Coronary artery (tissue), 2 donors: ENCODE results near the gene MPV17L2.

Experiments used
- DNase-seq: peaks from one replicate; pipeline ENCODE4 v3.0.0-alpha.2; 2017; ENCODE audit warnings: low spot score
- H3K27ac ChIP-seq, 2 donors: fragments of 200-600 bp; sonication (generic); one replicate each; pipeline ENCODE4 v1.5.1; 2016 to 2019
- H3K4me3 ChIP-seq: fragments of 200-600 bp; sonication (generic); 2 replicates; pipeline ENCODE4 v1.5.1; 2016; ENCODE audit warnings: mild to moderate bottlenecking, moderate library complexity
- TF ChIP-seq, protein P1 (sequence below): fragments of 200-600 bp; sonication (generic); IDR thresholded peaks from one replicate; pipeline ENCODE4 v1.5.1; 2019; ENCODE audit warnings: antibody characterized with exemption

The MPV17L2 gene

DNA sequence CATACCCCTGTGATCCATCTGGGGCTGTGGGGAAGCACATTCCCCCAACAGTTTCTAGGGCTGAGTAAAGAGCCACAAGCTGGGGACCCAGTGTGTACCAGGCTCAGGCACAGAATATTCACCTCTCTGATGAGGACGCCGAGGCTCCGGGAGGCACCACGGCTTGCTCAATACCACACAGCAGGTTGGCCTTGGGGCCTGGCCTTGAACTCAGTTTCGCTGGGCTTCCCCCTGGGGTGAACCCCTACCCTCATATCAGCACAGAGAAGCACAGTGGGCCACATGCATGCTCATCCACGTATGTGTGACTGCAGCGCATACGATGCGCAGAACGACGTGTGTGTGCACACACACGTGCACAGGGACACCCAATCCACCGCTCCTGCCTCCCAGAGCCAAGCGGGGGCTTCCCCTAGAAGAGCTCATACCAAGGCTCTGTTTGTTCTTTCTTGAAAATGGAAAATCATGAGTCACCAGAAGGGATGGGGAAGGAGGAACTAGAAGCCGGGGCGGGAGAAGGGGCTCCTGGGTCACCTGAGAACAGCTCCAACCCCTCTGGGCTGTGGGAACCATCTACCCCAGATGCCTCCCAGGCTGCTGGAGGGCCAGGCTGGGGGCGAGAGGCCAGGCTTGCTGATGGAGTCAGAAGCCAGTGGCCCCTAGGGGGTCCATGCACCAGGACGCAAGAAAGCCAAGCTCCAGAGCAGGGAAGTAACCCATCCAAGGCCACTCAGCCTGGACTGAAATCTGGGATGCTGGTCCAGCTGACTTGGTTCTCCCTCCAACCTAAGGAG lies 38.1 kb downstream of the MPV17L2 start:
- H3K27ac ChIP-seq = no peak overlapping the region
- no peak for DNase-seq
- TF ChIP-seq, protein P1, sequence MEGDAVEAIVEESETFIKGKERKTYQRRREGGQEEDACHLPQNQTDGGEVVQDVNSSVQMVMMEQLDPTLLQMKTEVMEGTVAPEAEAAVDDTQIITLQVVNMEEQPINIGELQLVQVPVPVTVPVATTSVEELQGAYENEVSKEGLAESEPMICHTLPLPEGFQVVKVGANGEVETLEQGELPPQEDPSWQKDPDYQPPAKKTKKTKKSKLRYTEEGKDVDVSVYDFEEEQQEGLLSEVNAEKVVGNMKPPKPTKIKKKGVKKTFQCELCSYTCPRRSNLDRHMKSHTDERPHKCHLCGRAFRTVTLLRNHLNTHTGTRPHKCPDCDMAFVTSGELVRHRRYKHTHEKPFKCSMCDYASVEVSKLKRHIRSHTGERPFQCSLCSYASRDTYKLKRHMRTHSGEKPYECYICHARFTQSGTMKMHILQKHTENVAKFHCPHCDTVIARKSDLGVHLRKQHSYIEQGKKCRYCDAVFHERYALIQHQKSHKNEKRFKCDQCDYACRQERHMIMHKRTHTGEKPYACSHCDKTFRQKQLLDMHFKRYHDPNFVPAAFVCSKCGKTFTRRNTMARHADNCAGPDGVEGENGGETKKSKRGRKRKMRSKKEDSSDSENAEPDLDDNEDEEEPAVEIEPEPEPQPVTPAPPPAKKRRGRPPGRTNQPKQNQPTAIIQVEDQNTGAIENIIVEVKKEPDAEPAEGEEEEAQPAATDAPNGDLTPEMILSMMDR = no peak

DNA sequence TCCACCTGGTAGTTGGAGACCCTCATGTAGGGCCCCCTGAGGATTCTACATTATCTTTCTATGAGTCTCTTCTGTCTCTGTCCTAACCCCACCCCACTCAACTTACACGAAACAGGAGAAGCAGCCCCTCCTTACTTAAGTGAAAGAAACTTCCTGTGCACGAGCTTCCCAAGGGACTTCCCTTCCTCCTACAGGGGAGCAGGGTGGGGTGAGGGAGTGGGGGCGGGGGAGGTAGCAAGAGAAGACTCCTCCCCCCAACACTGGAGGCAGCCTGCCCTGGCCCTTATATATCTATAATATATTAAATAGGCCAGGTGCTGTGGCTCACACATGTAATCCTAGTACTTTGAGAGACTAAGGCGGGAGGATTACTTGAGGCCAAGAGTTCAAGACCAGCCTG lies 38.8 kb downstream of the MPV17L2 start:
- no peak for DNase-seq
- no peak overlapping the region for H3K27ac ChIP-seq
- TF ChIP-seq, protein P1 = no peak
- H3K4me3 ChIP-seq = no peak overlapping the region

More for the DNA sequence above, 38.1 kb downstream of the MPV17L2 start:
- H3K4me3 ChIP-seq = no peak overlapping the region

DNA sequence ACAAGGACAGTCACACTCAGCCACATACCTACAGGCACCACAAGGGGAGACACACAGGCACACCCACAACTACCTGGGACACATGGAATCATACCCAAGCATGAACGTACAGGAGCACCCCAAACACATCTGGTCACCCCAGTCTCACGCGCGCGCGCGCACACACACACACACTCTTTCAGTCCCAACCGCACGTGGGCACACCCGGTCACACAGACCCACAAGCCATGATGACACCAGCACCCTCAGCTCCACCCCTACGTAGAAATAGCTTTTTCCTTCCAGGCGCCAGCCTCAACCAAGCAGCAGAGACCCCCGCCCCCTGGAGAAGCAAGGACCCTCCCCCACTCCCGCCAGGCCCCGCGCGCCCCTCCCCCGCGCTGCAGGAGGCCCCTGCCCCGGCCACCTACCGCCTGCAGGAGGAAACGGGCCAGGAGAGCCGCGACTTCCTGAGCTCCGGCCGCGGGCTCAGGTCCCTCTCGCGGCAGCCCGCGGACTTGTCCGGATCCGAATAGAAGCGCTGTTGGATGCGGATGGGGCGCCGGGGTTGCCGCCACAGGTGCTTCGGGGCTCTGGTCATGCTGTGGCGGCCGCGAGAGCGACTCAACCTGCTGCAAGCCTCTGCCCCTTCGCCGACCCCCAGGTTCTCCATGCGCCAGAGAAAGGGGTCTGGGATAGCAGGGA lies 39.7 kb downstream of the MPV17L2 start:
- TF ChIP-seq, protein P1 = no peak
- Histone ChIP-seq H3K4me3 (no peak overlapping the region), H3K27ac (no peak overlapping the region)
- DNase-seq = no peak

DNA sequence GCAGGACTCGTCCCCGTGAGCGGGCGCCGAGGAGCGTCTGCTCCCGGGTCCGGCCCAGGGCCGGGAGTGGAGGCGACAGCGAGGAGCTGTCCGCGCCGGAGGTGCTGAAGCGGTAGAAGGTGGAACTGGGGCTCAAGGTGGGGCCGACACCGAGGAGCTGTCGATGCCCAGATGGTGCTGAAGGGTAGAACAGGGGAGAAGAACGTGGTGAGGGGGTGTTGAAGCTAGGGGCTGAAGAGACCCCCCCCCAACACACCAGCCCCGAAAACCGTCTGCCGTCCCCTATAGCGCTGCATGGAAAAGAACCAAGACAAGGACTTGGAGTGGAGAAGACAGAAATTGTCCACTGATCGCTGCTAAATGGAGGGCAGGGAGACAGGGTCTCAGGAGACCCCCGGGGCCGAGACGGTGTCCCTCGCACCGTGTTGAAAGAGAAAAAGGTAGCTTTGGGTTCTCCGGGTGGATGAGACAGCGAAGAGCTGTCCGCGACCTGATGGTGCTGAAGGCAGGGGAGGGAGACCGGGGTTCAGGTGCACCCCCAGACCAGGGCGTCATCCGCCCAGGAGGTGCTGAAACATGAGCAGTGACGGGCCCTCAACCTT lies 40.3 kb downstream of the MPV17L2 start:
- TF ChIP-seq, protein P1 = no peak
- Histone ChIP-seq H3K4me3 (no peak overlapping the region), H3K27ac (no peak overlapping the region)
- no peak for DNase-seq

DNA sequence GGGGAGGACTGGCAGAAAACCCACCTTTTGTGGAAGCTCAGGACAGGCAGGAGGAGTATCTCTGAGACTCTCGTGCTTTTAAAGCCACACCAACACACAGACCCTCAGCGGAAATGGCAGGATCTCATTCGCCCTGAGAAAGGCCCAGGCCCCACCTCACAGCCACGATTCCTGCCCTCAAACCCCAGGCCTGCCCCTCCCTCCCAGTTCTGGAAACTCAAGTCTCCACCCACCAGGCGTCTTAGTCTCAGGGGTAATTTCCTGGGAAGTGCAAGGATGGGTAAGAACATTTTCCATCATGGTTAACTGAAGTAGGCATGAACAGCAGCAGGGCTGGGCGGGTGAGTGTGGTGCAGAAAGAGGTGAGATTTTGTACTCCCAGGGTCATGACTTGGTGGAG lies 41.2 kb downstream of the MPV17L2 start:
- DNase-seq = no peak
- TF ChIP-seq, protein P1 = no peak
- H3K27ac ChIP-seq = no peak overlapping the region
- H3K4me3 ChIP-seq = no peak overlapping the region

DNA sequence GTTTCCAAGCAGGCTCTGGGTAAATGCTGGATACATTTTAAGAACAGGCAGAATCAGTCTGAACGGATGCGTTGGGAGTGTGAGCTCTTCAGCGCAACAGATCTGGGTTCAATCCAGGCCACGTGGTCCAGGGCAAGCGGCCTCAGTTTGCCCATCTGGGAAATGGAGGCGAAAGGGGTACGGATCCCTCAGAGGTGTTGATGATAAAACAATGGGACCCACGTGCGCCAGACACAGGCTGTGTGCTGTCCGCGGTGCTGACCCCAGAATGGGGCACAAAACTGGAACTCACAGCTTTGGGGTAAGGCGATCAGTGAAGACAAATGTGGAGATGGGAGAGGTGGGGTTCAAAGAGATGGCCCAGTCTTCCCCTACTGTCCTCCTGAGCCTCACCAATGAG lies 46.3 kb downstream of the MPV17L2 start:
- no peak overlapping the region for H3K4me3 ChIP-seq
- H3K27ac ChIP-seq = no peak overlapping the region
- DNase-seq = no peak
- TF ChIP-seq, protein P1 = no peak
